Stimulated activated CD4-positive, alpha-beta T cell treated with anti-CD3 and anti-CD28 coated beads, Interleukin-12 subunit alpha, Interleukin-12 subunit beta, amount 100 ng/mL, for 48 hours (primary cell): ENCODE data around the gene MBNL2.

Experiments
- DNase-seq, 3 donors: peaks; one replicate each; pipeline ENCODE4 v3.0.0-alpha.2; 2020; ENCODE audit warnings: low read depth in 2 of 3, low spot score in 1 of 3

Gene MBNL2

GRCh38 chr13:97437729-97438128 is 215.6 kb downstream of the MBNL2 start:
- no peak for DNase-seq

DNA sequence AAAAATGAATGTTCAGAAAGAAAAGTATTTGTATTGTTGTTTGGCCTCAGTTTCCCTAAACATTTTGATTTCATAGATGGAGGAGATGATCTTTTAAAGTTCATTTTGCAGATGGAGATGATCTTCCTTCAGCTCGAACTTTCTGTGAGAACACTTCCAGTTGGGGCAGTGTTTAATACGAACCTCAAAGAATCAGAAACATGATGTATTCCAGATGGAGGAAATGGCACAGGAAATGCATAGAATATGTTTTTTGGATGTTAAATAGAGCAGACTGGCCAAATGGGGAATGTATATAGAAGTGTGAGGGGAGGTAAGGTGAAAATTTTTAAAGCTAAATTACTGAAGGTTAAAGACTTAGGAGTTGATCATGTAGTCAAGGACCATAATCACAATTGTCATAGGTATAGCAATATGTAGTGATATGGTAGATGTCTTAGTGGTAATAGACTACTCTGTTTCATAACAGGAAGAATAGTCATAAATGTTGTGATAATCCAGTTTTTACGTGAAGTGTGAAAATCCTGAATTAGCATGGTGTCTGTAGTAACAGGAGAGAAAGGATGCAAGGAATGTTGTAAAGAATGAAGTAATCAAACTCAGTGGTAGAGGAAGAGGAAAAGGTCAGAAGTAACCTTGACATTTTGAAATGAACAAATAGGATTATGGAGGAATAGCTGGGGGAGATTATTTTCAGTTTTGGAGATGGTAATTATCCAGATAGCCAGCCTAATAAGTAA is 216.9 kb downstream of the MBNL2 start:
- DNase-seq: no peak

DNA sequence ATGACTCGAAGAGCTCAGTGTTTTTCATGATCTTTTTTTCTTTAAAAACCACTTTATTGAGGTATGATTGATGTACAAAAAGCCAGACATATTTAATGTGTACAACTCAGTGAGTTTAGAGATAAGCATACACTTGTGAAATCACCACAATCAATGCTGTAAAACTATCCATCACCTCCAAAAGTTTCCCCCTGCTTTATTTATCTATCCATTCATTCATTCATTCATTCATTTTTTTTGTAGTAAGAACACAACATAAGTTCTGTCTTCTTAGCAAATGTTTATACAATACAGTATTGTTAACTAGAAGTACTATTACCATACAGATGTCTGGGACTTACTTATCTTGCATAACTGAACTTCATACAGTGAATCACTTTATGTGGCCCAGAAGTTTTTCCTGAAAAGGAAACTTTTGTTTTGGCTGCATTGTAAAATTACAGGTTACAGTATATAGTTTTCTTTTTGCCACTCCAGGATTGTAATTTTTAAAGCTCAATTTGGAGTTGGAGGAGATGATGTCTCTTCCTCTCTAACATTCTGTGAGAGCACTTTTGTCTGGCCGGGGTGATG is 218.6 kb downstream of the MBNL2 start:
- DNase-seq: no peak

DNA sequence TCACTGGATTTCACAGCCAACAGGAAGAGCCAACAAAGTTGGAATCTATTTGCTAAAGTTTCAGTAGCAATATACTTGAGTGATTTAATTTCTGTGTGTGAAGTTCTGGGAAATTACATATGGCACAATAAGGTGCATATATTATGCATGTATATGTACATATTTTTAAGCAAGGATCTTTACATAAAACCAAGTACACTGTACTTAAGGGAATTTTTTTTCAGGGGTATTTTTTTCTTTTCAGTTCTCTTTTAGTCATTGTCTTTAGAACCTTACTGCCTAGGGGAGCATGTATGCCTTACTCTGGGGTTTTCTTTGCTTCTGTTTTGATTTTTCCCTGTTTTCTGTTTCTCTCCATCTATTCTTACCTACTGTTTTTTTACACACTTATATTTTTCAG is 219.2 kb downstream of the MBNL2 start:
- no peak for DNase-seq
